Measurements from ENCODE around the gene RNF212B. TPM values are rescaled to one million over a fixed set of nuclear protein-coding genes. Genes with fewer than 3 reads are reported as not detected.
"Not testable (repeated sequence)": the region's sequence is repeated elsewhere in the genome, so short reads cannot be mapped to it uniquely, and the experiment has no call there.

Gene RNF212B
- total and polyA plus RNA-seq, 4 donors, result 0.06 to 0.51 (median 0.17) TPM; not detected in 1

GRCh38 chr14:23240661-23241060, 2.9 kb downstream of the RNF212B start:
- no peak for DNase-seq (ENCODE audit: low spot score)
- 79% methylated on average over 1 of the region's 1 CpG for WGBS
- TF ChIP-seq MAX (IDR thresholded peaks at IDR 0.05) (no peak), JUND (IDR thresholded peaks at IDR 0.05) (no peak), FOXA1 (IDR thresholded peaks at IDR 0.05) (no peak), EGR1 (IDR thresholded peaks at IDR 0.05; ENCODE audit: low read depth in 2 of 2) (no peak), TAF1 (conservative IDR thresholded peaks at IDR 0.05) (no peak), GABPA (IDR thresholded peaks at IDR 0.05 in 1 of 2, conservative IDR thresholded peaks at IDR 0.05 in 1 of 2) (no peak), RXRA (IDR thresholded peaks at IDR 0.05) (no peak), FOXA2 (IDR thresholded peaks at IDR 0.05) (no peak), RAD21 (IDR thresholded peaks at IDR 0.05) (no peak), HNF4G (IDR thresholded peaks at IDR 0.05) (no peak), HNF4A (conservative IDR thresholded peaks at IDR 0.05) (no peak), NR2F2 (IDR thresholded peaks at IDR 0.05) (no peak), YY1 (IDR thresholded peaks at IDR 0.05) (no peak), SP1 (IDR thresholded peaks at IDR 0.05) (no peak)
- TF ChIP-seq, protein P1, sequence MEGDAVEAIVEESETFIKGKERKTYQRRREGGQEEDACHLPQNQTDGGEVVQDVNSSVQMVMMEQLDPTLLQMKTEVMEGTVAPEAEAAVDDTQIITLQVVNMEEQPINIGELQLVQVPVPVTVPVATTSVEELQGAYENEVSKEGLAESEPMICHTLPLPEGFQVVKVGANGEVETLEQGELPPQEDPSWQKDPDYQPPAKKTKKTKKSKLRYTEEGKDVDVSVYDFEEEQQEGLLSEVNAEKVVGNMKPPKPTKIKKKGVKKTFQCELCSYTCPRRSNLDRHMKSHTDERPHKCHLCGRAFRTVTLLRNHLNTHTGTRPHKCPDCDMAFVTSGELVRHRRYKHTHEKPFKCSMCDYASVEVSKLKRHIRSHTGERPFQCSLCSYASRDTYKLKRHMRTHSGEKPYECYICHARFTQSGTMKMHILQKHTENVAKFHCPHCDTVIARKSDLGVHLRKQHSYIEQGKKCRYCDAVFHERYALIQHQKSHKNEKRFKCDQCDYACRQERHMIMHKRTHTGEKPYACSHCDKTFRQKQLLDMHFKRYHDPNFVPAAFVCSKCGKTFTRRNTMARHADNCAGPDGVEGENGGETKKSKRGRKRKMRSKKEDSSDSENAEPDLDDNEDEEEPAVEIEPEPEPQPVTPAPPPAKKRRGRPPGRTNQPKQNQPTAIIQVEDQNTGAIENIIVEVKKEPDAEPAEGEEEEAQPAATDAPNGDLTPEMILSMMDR (IDR thresholded peaks at IDR 0.05; ENCODE audit: low read depth, low read length, missing input control), result no peak
- TF ChIP-seq, protein P2, sequence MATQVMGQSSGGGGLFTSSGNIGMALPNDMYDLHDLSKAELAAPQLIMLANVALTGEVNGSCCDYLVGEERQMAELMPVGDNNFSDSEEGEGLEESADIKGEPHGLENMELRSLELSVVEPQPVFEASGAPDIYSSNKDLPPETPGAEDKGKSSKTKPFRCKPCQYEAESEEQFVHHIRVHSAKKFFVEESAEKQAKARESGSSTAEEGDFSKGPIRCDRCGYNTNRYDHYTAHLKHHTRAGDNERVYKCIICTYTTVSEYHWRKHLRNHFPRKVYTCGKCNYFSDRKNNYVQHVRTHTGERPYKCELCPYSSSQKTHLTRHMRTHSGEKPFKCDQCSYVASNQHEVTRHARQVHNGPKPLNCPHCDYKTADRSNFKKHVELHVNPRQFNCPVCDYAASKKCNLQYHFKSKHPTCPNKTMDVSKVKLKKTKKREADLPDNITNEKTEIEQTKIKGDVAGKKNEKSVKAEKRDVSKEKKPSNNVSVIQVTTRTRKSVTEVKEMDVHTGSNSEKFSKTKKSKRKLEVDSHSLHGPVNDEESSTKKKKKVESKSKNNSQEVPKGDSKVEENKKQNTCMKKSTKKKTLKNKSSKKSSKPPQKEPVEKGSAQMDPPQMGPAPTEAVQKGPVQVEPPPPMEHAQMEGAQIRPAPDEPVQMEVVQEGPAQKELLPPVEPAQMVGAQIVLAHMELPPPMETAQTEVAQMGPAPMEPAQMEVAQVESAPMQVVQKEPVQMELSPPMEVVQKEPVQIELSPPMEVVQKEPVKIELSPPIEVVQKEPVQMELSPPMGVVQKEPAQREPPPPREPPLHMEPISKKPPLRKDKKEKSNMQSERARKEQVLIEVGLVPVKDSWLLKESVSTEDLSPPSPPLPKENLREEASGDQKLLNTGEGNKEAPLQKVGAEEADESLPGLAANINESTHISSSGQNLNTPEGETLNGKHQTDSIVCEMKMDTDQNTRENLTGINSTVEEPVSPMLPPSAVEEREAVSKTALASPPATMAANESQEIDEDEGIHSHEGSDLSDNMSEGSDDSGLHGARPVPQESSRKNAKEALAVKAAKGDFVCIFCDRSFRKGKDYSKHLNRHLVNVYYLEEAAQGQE (IDR thresholded peaks at IDR 0.05), result no peak
- TF ChIP-seq, protein P3, sequence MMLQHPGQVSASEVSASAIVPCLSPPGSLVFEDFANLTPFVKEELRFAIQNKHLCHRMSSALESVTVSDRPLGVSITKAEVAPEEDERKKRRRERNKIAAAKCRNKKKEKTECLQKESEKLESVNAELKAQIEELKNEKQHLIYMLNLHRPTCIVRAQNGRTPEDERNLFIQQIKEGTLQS (IDR thresholded peaks at IDR 0.05), result no peak
- TF ChIP-seq, protein P4, sequence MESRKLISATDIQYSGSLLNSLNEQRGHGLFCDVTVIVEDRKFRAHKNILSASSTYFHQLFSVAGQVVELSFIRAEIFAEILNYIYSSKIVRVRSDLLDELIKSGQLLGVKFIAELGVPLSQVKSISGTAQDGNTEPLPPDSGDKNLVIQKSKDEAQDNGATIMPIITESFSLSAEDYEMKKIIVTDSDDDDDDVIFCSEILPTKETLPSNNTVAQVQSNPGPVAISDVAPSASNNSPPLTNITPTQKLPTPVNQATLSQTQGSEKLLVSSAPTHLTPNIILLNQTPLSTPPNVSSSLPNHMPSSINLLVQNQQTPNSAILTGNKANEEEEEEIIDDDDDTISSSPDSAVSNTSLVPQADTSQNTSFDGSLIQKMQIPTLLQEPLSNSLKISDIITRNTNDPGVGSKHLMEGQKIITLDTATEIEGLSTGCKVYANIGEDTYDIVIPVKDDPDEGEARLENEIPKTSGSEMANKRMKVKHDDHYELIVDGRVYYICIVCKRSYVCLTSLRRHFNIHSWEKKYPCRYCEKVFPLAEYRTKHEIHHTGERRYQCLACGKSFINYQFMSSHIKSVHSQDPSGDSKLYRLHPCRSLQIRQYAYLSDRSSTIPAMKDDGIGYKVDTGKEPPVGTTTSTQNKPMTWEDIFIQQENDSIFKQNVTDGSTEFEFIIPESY (IDR thresholded peaks at IDR 0.05), result no peak
- Histone ChIP-seq H3K4me1 (ENCODE audit: control insufficient read depth in 4 of 4, insufficient read depth in 4 of 4, low read length in 3 of 4) (peaks cover 1 to 17% (median 4%) of the 10 kb centered on the region in 4 donors), H3K27ac (ENCODE audit: low read depth in 1 of 2, low read length in 2 of 2) (no peak overlapping the region), H3K9me3 (ENCODE audit: control insufficient read depth in 4 of 4, low read length in 3 of 4) (no peaks in the 10 kb centered on the region), H3K4me3 (ENCODE audit: low read depth in 1 of 3, low read length in 3 of 3) (no peak overlapping the region), H3K27me3 (ENCODE audit: control insufficient read depth in 4 of 4, insufficient read depth in 4 of 4, low read length in 3 of 4) (no peaks in the 10 kb centered on the region), H3K9ac (ENCODE audit: low read depth in 1 of 2, low read length in 2 of 2) (no peak overlapping the region), H3K36me3 (ENCODE audit: control insufficient read depth in 4 of 4, insufficient read depth in 3 of 4, low read depth in 1 of 4, low read length in 3 of 4) (no peaks in the 10 kb centered on the region)

DNA sequence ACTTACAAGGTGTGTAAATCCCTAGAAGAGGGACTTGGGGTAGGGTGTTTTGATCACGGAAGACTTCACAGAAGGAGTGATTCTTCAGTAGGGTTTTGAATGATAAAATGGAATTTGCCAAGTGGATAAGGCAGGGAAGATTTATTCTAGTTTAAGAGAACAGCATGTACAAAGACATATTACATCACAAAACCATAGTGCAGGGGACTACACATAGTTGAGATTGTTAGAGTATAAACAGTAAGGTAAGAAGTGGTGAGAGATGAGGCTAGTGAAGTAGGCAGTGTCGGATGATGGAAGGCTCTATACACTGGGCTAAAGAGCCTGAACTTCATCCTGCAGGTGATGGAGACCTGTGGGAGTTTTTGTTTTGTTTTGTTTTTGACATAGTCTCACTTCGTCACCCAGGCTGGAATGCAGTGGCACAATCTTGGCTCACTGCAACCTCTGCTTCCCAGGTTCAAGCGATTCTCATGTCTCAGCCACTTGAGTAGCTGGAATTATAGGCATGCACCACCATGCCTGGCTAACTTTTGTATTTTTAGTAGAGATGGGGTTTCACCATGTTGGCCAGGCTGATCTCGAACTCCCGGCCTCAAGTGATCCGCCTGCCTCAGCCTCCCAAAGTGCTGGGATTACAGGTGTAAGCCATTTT, 3.5 kb downstream of the RNF212B start:
- WGBS, result 95% methylated on average over 7 of the region's 7 CpGs
- H3K9ac ChIP-seq (ENCODE audit: low read depth in 1 of 2, low read length in 2 of 2); H3K27ac ChIP-seq (ENCODE audit: low read depth in 1 of 2, low read length in 2 of 2); H3K27me3 ChIP-seq (ENCODE audit: control insufficient read depth in 4 of 4, insufficient read depth in 4 of 4, low read length in 3 of 4); H3K9me3 ChIP-seq (ENCODE audit: control insufficient read depth in 4 of 4, low read length in 3 of 4); H3K4me3 ChIP-seq (ENCODE audit: low read depth in 1 of 3, low read length in 3 of 3); DNase-seq (ENCODE audit: low spot score); H3K36me3 ChIP-seq (ENCODE audit: control insufficient read depth in 4 of 4, insufficient read depth in 3 of 4, low read depth in 1 of 4, low read length in 3 of 4): not testable (repeated sequence)
- H3K4me1 ChIP-seq (ENCODE audit: control insufficient read depth in 4 of 4, insufficient read depth in 4 of 4, low read length in 3 of 4), result peaks cover 3 to 23% (median 6%) of the 10 kb centered on the region in 4 donors
